ENCODE data around the gene CTNNBL1. TPM values are rescaled to one million over a fixed set of nuclear protein-coding genes. Genes with fewer than 3 reads are reported as not detected.
"Not testable (repeated sequence)": the region's sequence is repeated elsewhere in the genome, so short reads cannot be mapped to it uniquely, and the experiment has no call there.

Gene CTNNBL1
- total RNA-seq, 2 experiments from 2014 or later = 67.3 to 74.9 TPM

GRCh38 chr20:37850724-37851355 is 157.0 kb downstream of the CTNNBL1 start:
- H3K9me3 Mint-ChIP-seq = no peaks in the 10 kb centered on the region
- no peaks in the 10 kb centered on the region for H3K4me1 Mint-ChIP-seq (ENCODE audit: low read depth)
- no peak for ATAC-seq
- intact Hi-C loops (cut with micrococcal nuclease) = no loop called here
- peaks cover 10% of the 10 kb centered on the region for H3K36me3 Mint-ChIP-seq (ENCODE audit: low read depth)
- ChIA-PET CTCF (interaction anchor here (0.9 kb wide), 1 partner anchor 371 kb away, joined by 3 read pairs; no protein-coding TSS in a partner anchor), POLR2A (interaction anchor here (0.7 to 1.4 kb wide), 2 partner anchors 9 to 357 kb away, joined by 3 read pairs; no protein-coding TSS in a partner anchor)
- no peak for TF ChIP-seq CTCF (IDR thresholded peaks at IDR 0.05)
- no peak overlapping the region for H3K4me3 Mint-ChIP-seq
- no peak overlapping the region for H3K27ac Mint-ChIP-seq
- H3K27me3 Mint-ChIP-seq = no peaks in the 10 kb centered on the region
- DNase-seq = no peak

- Mint-ChIP-seq H3K27me3 (no peaks in the 10 kb centered on the region), H3K4me3 (no peak overlapping the region), H3K27ac (no peak overlapping the region), H3K9me3 (no peaks in the 10 kb centered on the region), H3K4me1 (ENCODE audit: low read depth) (no peaks in the 10 kb centered on the region), H3K36me3 (ENCODE audit: low read depth) (peaks cover 7% of the 10 kb centered on the region)
- DNase-seq (no peak), ATAC-seq (no peak)
- intact Hi-C loops (cut with micrococcal nuclease) = no loop called here
- ChIA-PET CTCF (interaction anchor here (1.3 kb wide), 1 partner anchor 140 kb away, joined by 3 read pairs; no protein-coding TSS in a partner anchor), POLR2A (no interaction called here)
- TF ChIP-seq CTCF (IDR thresholded peaks at IDR 0.05) = no peak
Measured at GRCh38 chr20:37852666-37853065, 158.8 kb downstream of the CTNNBL1 start.

- TF ChIP-seq CTCF (IDR thresholded peaks at IDR 0.05) = no peak
- peaks cover 6% of the 10 kb centered on the region for H3K36me3 Mint-ChIP-seq (ENCODE audit: low read depth)
- H3K9me3 Mint-ChIP-seq = no peaks in the 10 kb centered on the region
- ChIA-PET CTCF (interaction anchor here (1.3 kb wide), 1 partner anchor 49 kb away, joined by 3 read pairs; the partner anchor contains the start of gene VSTM2L), POLR2A (interaction anchor here (0.9 kb wide), 1 partner anchor 11 kb away, joined by 5 read pairs; no protein-coding TSS in a partner anchor)
- DNase-seq (no peak), ATAC-seq (no peak)
- intact Hi-C loops (cut with micrococcal nuclease) = no loop called here
- no peak overlapping the region for H3K4me3 Mint-ChIP-seq
- no peak overlapping the region for H3K27ac Mint-ChIP-seq
- no peaks in the 10 kb centered on the region for H3K4me1 Mint-ChIP-seq (ENCODE audit: low read depth)
- no peaks in the 10 kb centered on the region for H3K27me3 Mint-ChIP-seq
Measured at GRCh38 chr20:37853823-37854375, 160.1 kb downstream of the CTNNBL1 start.

DNA sequence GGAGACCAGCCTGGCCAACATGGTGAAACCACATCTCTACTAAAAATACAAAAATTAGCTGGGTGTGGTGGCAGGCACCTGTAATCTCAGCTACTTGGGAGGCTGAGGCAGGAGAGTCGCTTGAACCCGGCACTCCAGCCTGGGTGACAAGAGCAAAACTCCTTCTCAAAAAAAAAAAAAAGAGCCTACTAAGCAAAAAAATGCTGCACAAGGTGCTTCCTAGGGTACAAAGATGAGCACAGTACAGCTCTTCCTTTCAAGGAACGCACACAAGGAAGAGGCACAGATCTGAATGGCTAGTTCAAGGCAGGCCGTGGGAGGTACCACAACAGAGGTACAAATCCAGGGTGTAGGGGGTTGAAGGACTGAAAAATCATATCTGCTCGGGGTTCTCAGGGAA is 162.2 kb downstream of the CTNNBL1 start:
- ATAC-seq; DNase-seq; intact Hi-C loops (cut with micrococcal nuclease); H3K9me3 Mint-ChIP-seq; H3K27me3 Mint-ChIP-seq; H3K27ac Mint-ChIP-seq; H3K4me3 Mint-ChIP-seq; CTCF ChIA-PET; POLR2A ChIA-PET; H3K4me1 Mint-ChIP-seq (ENCODE audit: low read depth): not testable (repeated sequence)
- H3K36me3 Mint-ChIP-seq (ENCODE audit: low read depth) = peaks cover 17% of the 10 kb centered on the region

DNA sequence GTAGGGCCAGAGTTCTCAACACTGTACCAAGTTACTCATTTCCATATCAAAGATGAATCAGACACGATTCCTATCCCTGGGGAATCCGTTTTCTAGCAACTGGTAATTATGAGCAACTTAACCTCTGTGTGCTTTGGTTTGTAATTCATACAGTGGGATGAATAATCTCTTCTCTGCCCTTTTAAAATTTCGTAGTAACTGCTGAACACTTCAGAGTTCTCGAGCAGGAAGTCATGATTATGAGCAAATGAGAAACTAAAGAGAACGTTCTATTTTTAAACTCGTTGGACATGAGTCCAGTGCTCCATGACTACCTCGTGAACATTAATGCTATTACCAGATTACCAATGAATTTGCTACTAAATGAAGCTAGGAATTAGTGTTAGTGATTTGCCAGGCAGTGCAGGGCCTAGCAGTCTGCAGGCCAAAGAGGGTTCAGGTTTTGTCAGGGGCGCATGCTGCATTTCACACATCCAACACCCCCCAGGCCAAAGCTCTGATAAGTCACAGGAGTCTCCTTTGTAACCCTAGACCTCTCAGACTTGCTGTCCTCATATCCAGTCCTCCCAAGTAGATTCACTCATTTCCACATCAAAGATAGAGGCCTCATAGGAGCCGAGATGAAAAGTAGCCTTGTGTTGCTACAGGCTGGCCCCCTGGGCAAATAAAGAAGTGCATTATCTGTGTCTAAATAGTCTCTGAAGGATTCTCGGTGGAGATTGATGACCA is 163.3 kb downstream of the CTNNBL1 start:
- no peak for TF ChIP-seq CTCF (IDR thresholded peaks at IDR 0.05)
- Mint-ChIP-seq H3K27ac (no peak overlapping the region), H3K9me3 (no peaks in the 10 kb centered on the region), H3K4me1 (ENCODE audit: low read depth) (no peaks in the 10 kb centered on the region), H3K36me3 (ENCODE audit: low read depth) (peaks cover 17% of the 10 kb centered on the region), H3K27me3 (no peaks in the 10 kb centered on the region), H3K4me3 (no peak overlapping the region)
- ChIA-PET POLR2A (no interaction called here), CTCF (no interaction called here)
- no peak for DNase-seq
- intact Hi-C loops (cut with micrococcal nuclease) = no loop called here
- no peak for ATAC-seq
